GM12874 (cell line): ENCODE results near the gene DRAXIN.

Experiments used
- CTCF ChIP-seq: IDR thresholded peaks from 2 replicates; pipeline ENCODE4 v1.5.1; 2011; ENCODE audit warnings: low read depth, mild to moderate bottlenecking, control low read depth, low read length, moderate library complexity; ENCODE audit not compliant: insufficient read depth

Gene DRAXIN

GRCh38 chr1:11751087-11751486 lies 59.6 kb downstream of the DRAXIN start:
- no peak for TF ChIP-seq CTCF

GRCh38 chr1:11752359-11753088 lies 61.0 kb downstream of the DRAXIN start:
- no peak for TF ChIP-seq CTCF

GRCh38 chr1:11753555-11754208 lies 62.2 kb downstream of the DRAXIN start:
- TF ChIP-seq CTCF = no peak

- no peak for TF ChIP-seq CTCF
Measured at GRCh38 chr1:11757047-11757446, 65.5 kb downstream of the DRAXIN start.

- no peak for TF ChIP-seq CTCF
Measured at GRCh38 chr1:11759791-11760190, 68.3 kb downstream of the DRAXIN start.

- TF ChIP-seq CTCF = no peak
Measured at GRCh38 chr1:11761285-11761684, 69.8 kb downstream of the DRAXIN start.

- no peak for TF ChIP-seq CTCF
Measured at GRCh38 chr1:11761988-11762406, 70.5 kb downstream of the DRAXIN start, which contains the start of gene C1orf167. Gene C1orf167 (plus strand): TSS chr1:11762193. CDS start chr1:11764401, 2,208 bp downstream.
